ENCODE measurements around the gene PTGES2.
"Not testable (repeated sequence)": the region's sequence is repeated elsewhere in the genome, so short reads cannot be mapped to it uniquely, and the experiment has no call there.

DNA sequence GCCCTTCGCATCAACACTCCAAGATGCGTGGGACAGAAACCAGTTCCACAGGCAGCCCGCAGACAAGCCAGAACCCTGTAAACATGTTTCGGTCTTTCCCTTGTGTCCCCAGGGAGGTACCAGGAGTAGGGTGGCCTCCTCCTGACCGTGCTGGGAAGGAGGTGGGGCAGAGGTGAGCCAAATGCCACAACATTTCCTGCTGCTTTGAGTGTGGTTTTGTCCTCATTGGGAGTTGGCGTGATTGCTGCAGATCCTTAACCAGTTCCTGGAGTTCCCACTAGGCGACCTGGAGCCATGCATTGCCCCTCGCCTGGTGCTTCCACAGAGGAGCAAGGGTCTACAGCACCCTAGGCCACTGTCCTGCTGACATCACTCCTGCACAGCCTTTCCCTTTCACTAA lies 8.0 kb upstream of the PTGES2 start:
- TF ChIP-seq, protein P1, sequence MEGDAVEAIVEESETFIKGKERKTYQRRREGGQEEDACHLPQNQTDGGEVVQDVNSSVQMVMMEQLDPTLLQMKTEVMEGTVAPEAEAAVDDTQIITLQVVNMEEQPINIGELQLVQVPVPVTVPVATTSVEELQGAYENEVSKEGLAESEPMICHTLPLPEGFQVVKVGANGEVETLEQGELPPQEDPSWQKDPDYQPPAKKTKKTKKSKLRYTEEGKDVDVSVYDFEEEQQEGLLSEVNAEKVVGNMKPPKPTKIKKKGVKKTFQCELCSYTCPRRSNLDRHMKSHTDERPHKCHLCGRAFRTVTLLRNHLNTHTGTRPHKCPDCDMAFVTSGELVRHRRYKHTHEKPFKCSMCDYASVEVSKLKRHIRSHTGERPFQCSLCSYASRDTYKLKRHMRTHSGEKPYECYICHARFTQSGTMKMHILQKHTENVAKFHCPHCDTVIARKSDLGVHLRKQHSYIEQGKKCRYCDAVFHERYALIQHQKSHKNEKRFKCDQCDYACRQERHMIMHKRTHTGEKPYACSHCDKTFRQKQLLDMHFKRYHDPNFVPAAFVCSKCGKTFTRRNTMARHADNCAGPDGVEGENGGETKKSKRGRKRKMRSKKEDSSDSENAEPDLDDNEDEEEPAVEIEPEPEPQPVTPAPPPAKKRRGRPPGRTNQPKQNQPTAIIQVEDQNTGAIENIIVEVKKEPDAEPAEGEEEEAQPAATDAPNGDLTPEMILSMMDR (IDR thresholded peaks at IDR 0.05; ENCODE audit: low read depth, low read length): not testable (repeated sequence)
- not testable (repeated sequence) for TF ChIP-seq EZH2phosphoT487 (IDR thresholded peaks at IDR 0.05; ENCODE audit: low read depth)

All from OCI-LY3 (cell line).